ENCODE results near the gene TGIF2LX.
"Not testable (repeated sequence)": the region's sequence is repeated elsewhere in the genome, so short reads cannot be mapped to it uniquely, and the experiment has no call there.

Gene TGIF2LX

GRCh38 chrX:89921665-89922064, at the start of gene TGIF2LX:
TSS of gene TGIF2LX (plus strand) at chrX:89921908. CDS start at chrX:89922086, 178 bp downstream.
- H3K27ac Mint-ChIP-seq; DNase-seq (ENCODE audit: low spot score in 2 of 2); H3K9me3 Mint-ChIP-seq; ATAC-seq; H3K4me1 Mint-ChIP-seq; H3K4me3 Mint-ChIP-seq; H3K36me3 Mint-ChIP-seq: not testable (repeated sequence)

- H3K27ac Mint-ChIP-seq; H3K4me3 Mint-ChIP-seq; DNase-seq (ENCODE audit: low spot score in 2 of 2); H3K9me3 Mint-ChIP-seq; ATAC-seq; H3K36me3 Mint-ChIP-seq; H3K4me1 Mint-ChIP-seq: not testable (repeated sequence)
Measured at GRCh38 chrX:89922338-89922934, 728 bp downstream of the TGIF2LX start.

- H3K4me3 Mint-ChIP-seq; H3K27ac Mint-ChIP-seq; H3K4me1 Mint-ChIP-seq; H3K36me3 Mint-ChIP-seq; H3K9me3 Mint-ChIP-seq; ATAC-seq; DNase-seq (ENCODE audit: low spot score in 2 of 2): not testable (repeated sequence)
Measured at GRCh38 chrX:89943077-89943476, 21.4 kb downstream of the TGIF2LX start.

GRCh38 chrX:89965588-89965987, 43.9 kb downstream of the TGIF2LX start:
- H3K9me3 Mint-ChIP-seq; H3K4me1 Mint-ChIP-seq; ATAC-seq; H3K4me3 Mint-ChIP-seq; DNase-seq (ENCODE audit: low spot score in 2 of 2); H3K27ac Mint-ChIP-seq; H3K36me3 Mint-ChIP-seq: not testable (repeated sequence)

Data from stimulated activated effector memory CD8-positive, alpha-beta T cell treated with anti-CD3 and anti-CD28 coated beads, Interleukin-12 subunit alpha, Interleukin-12 subunit beta, amount 100 ng/mL, for 72 hours (primary cell).